Muscle layer of colon (tissue), 2 donors: Measurements from ENCODE around the gene CD274.

Source experiments
- H3K27ac ChIP-seq: one replicate; pipeline ENCODE4 v1.7.0; 2013; ENCODE audit warnings: low read depth, mild to moderate bottlenecking, low read length, moderate library complexity
- H3K27me3 ChIP-seq, 2 donors: one replicate each; pipeline ENCODE4 v1.7.0; 2013; ENCODE audit warnings: low read length in 2 of 2, mild to moderate bottlenecking in 2 of 2; ENCODE audit not compliant: insufficient read depth in 2 of 2, control insufficient read depth in 1 of 2
- H3K36me3 ChIP-seq: one replicate; pipeline ENCODE4 v1.7.0; 2013; ENCODE audit warnings: mild to moderate bottlenecking, low read length; ENCODE audit not compliant: insufficient read depth
- H3K4me1 ChIP-seq: one replicate; pipeline ENCODE4 v1.7.0; 2013; ENCODE audit warnings: mild to moderate bottlenecking, low read length; ENCODE audit not compliant: insufficient read depth
- H3K4me3 ChIP-seq, 2 donors: one replicate each; pipeline ENCODE4 v1.7.0; 2013; ENCODE audit warnings: low read length in 2 of 2, low read depth in 1 of 2, mild to moderate bottlenecking in 1 of 2, moderate library complexity in 1 of 2
- H3K9ac ChIP-seq: one replicate; pipeline ENCODE4 v1.7.0; 2013; ENCODE audit warnings: low read length
- H3K9me3 ChIP-seq: one replicate; pipeline ENCODE4 v1.7.0; 2013; ENCODE audit warnings: mild to moderate bottlenecking, low read length
- donor health status: abdominal sarcoma.
- donor health status: Adenocarcinoma of cecum.

The CD274 gene

GRCh38 chr9:5450359-5451091, at the start of gene CD274:
CD274 (plus strand) TSS chr9:5450542; CDS start chr9:5456114, 5,572 bp downstream.
- H3K36me3 ChIP-seq = no peaks in the 10 kb centered on the region
- H3K9me3 ChIP-seq = no peaks in the 10 kb centered on the region
- no peaks in the 10 kb centered on the region for H3K27me3 ChIP-seq
- peak within 1 kb of the TSS; percentile 82 for H3K27ac ChIP-seq
- H3K4me1 ChIP-seq = no peaks in the 10 kb centered on the region
- H3K4me3 ChIP-seq = peak within 1 kb of the TSS; percentile 78 to 83
- peak within 1 kb of the TSS; percentile 62 for H3K9ac ChIP-seq

- no peak overlapping the region for H3K4me3 ChIP-seq
Observed at GRCh38 chr9:5402217-5402616, 48.1 kb upstream of the CD274 start.

GRCh38 chr9:5408596-5408995, 41.7 kb upstream of the CD274 start:
- H3K36me3 ChIP-seq = no peaks in the 10 kb centered on the region
- no peaks in the 10 kb centered on the region for H3K4me1 ChIP-seq
- no peak overlapping the region for H3K4me3 ChIP-seq
- H3K9ac ChIP-seq = no peak overlapping the region
- H3K27ac ChIP-seq = no peak overlapping the region
- H3K9me3 ChIP-seq = no peaks in the 10 kb centered on the region
- H3K27me3 ChIP-seq = no peaks in the 10 kb centered on the region

More at GRCh38 chr9:5402217-5402616, 48.1 kb upstream of the CD274 start:
- H3K9me3 ChIP-seq = no peaks in the 10 kb centered on the region
- H3K9ac ChIP-seq = no peak overlapping the region
- no peaks in the 10 kb centered on the region for H3K36me3 ChIP-seq
- H3K27ac ChIP-seq = no peak overlapping the region
- H3K27me3 ChIP-seq = no peaks in the 10 kb centered on the region
- H3K4me1 ChIP-seq = no peaks in the 10 kb centered on the region

GRCh38 chr9:5416953-5417352, 33.4 kb upstream of the CD274 start:
- H3K36me3 ChIP-seq = no peaks in the 10 kb centered on the region
- H3K27ac ChIP-seq = no peak overlapping the region
- H3K27me3 ChIP-seq = no peaks in the 10 kb centered on the region
- H3K9me3 ChIP-seq = no peaks in the 10 kb centered on the region
- H3K4me3 ChIP-seq = no peak overlapping the region
- no peaks in the 10 kb centered on the region for H3K4me1 ChIP-seq
- H3K9ac ChIP-seq = no peak overlapping the region

- Histone ChIP-seq H3K36me3 (no peaks in the 10 kb centered on the region), H3K27me3 (no peaks in the 10 kb centered on the region), H3K9me3 (no peaks in the 10 kb centered on the region)
Observed at GRCh38 chr9:5418481-5418880, 31.9 kb upstream of the CD274 start.

GRCh38 chr9:5419987-5420386, 30.4 kb upstream of the CD274 start:
- Histone ChIP-seq H3K4me1 (no peaks in the 10 kb centered on the region), H3K36me3 (no peaks in the 10 kb centered on the region), H3K27ac (no peak overlapping the region), H3K9me3 (no peaks in the 10 kb centered on the region), H3K9ac (no peak overlapping the region), H3K27me3 (no peaks in the 10 kb centered on the region), H3K4me3 (no peak overlapping the region)

More at GRCh38 chr9:5418481-5418880, 31.9 kb upstream of the CD274 start:
- Histone ChIP-seq H3K4me1 (no peaks in the 10 kb centered on the region), H3K27ac (no peak overlapping the region), H3K4me3 (no peak overlapping the region), H3K9ac (no peak overlapping the region)

GRCh38 chr9:5421163-5421562, 29.2 kb upstream of the CD274 start:
- no peaks in the 10 kb centered on the region for H3K4me1 ChIP-seq
- no peak overlapping the region for H3K9ac ChIP-seq
- H3K27me3 ChIP-seq = no peaks in the 10 kb centered on the region
- no peaks in the 10 kb centered on the region for H3K9me3 ChIP-seq
- H3K36me3 ChIP-seq = no peaks in the 10 kb centered on the region
- H3K27ac ChIP-seq = no peak overlapping the region
- no peak overlapping the region for H3K4me3 ChIP-seq

- Histone ChIP-seq H3K4me3 (no peak overlapping the region), H3K27me3 (no peaks in the 10 kb centered on the region), H3K27ac (no peak overlapping the region), H3K9me3 (no peaks in the 10 kb centered on the region), H3K4me1 (no peaks in the 10 kb centered on the region), H3K9ac (no peak overlapping the region), H3K36me3 (no peaks in the 10 kb centered on the region)
Observed at GRCh38 chr9:5422276-5422675, 28.1 kb upstream of the CD274 start.

- H3K4me3 ChIP-seq = no peak overlapping the region
- H3K9me3 ChIP-seq = no peaks in the 10 kb centered on the region
- H3K27ac ChIP-seq = no peak overlapping the region
- no peaks in the 10 kb centered on the region for H3K27me3 ChIP-seq
- H3K36me3 ChIP-seq = no peaks in the 10 kb centered on the region
- H3K9ac ChIP-seq = no peak overlapping the region
- no peaks in the 10 kb centered on the region for H3K4me1 ChIP-seq
Observed at GRCh38 chr9:5425006-5425628, 25.2 kb upstream of the CD274 start.

- Histone ChIP-seq H3K27me3 (no peaks in the 10 kb centered on the region), H3K4me1 (no peaks in the 10 kb centered on the region), H3K27ac (no peak overlapping the region), H3K9me3 (no peaks in the 10 kb centered on the region), H3K9ac (no peak overlapping the region), H3K4me3 (no peak overlapping the region), H3K36me3 (no peaks in the 10 kb centered on the region)
Observed at GRCh38 chr9:5427005-5427404, 23.3 kb upstream of the CD274 start.

- H3K36me3 ChIP-seq = no peaks in the 10 kb centered on the region
- no peaks in the 10 kb centered on the region for H3K9me3 ChIP-seq
- H3K27me3 ChIP-seq = no peaks in the 10 kb centered on the region
- H3K27ac ChIP-seq = no peak overlapping the region
- no peak overlapping the region for H3K9ac ChIP-seq
- H3K4me1 ChIP-seq = no peaks in the 10 kb centered on the region
- no peak overlapping the region for H3K4me3 ChIP-seq
Observed at GRCh38 chr9:5428172-5428571, 22.2 kb upstream of the CD274 start.
